ENCODE measurements around the gene FIGNL1.
A peak's percentile ranks its signal among the peaks of the same experiment; 100 is the strongest.

The FIGNL1 gene

GRCh38 chr7:50449881-50450589 lies at the start of gene FIGNL1:
Gene FIGNL1, minus strand, starts transcription at chr7:50450350. Its CDS starts 3,063 bp downstream, at chr7:50447287.
- DNase-seq (ENCODE audit: extremely low read depth in 1 of 2, low read depth in 1 of 2) = peak; percentile 28 to 68

GRCh38 chr7:50499092-50499491 lies 48.9 kb upstream of the FIGNL1 start:
- DNase-seq (ENCODE audit: extremely low read depth in 1 of 2, low read depth in 1 of 2) = no peak

- no peak for DNase-seq (ENCODE audit: extremely low read depth in 1 of 2, low read depth in 1 of 2)
Measured at GRCh38 chr7:50497968-50498367, 47.8 kb upstream of the FIGNL1 start.

- no peak for DNase-seq (ENCODE audit: extremely low read depth in 1 of 2, low read depth in 1 of 2)
Measured at GRCh38 chr7:50497068-50497642, 47.0 kb upstream of the FIGNL1 start.

- DNase-seq (ENCODE audit: extremely low read depth in 1 of 2, low read depth in 1 of 2) = no peak
Measured at GRCh38 chr7:50496569-50496968, 46.4 kb upstream of the FIGNL1 start.

GRCh38 chr7:50495746-50496145 lies 45.6 kb upstream of the FIGNL1 start:
- no peak for DNase-seq (ENCODE audit: extremely low read depth in 1 of 2, low read depth in 1 of 2)

- no peak for DNase-seq (ENCODE audit: extremely low read depth in 1 of 2, low read depth in 1 of 2)
Measured at GRCh38 chr7:50492770-50493519, 42.8 kb upstream of the FIGNL1 start.

GRCh38 chr7:50491943-50492342 lies 41.8 kb upstream of the FIGNL1 start:
- no peak for DNase-seq (ENCODE audit: extremely low read depth in 1 of 2, low read depth in 1 of 2)

GRCh38 chr7:50491209-50491608 lies 41.1 kb upstream of the FIGNL1 start:
- no peak for DNase-seq (ENCODE audit: extremely low read depth in 1 of 2, low read depth in 1 of 2)

- DNase-seq (ENCODE audit: extremely low read depth in 1 of 2, low read depth in 1 of 2) = no peak
Measured at GRCh38 chr7:50488379-50488778, 38.2 kb upstream of the FIGNL1 start.

- no peak for DNase-seq (ENCODE audit: extremely low read depth in 1 of 2, low read depth in 1 of 2)
Measured at GRCh38 chr7:50486512-50486911, 36.4 kb upstream of the FIGNL1 start.

- DNase-seq (ENCODE audit: extremely low read depth in 1 of 2, low read depth in 1 of 2) = no peak
Measured at GRCh38 chr7:50481867-50482266, 31.7 kb upstream of the FIGNL1 start.

GRCh38 chr7:50480797-50481196 lies 30.6 kb upstream of the FIGNL1 start:
- no peak for DNase-seq (ENCODE audit: extremely low read depth in 1 of 2, low read depth in 1 of 2)

GRCh38 chr7:50479743-50480517 lies 29.8 kb upstream of the FIGNL1 start:
- DNase-seq (ENCODE audit: extremely low read depth in 1 of 2, low read depth in 1 of 2) = no peak

- DNase-seq (ENCODE audit: extremely low read depth in 1 of 2, low read depth in 1 of 2) = no peak
Measured at GRCh38 chr7:50477640-50478039, 27.5 kb upstream of the FIGNL1 start.

- no peak for DNase-seq (ENCODE audit: extremely low read depth in 1 of 2, low read depth in 1 of 2)
Measured at GRCh38 chr7:50476953-50477625, 26.9 kb upstream of the FIGNL1 start.

GRCh38 chr7:50475340-50475739 lies 25.2 kb upstream of the FIGNL1 start:
- no peak for DNase-seq (ENCODE audit: extremely low read depth in 1 of 2, low read depth in 1 of 2)

- DNase-seq (ENCODE audit: extremely low read depth in 1 of 2, low read depth in 1 of 2) = no peak
Measured at GRCh38 chr7:50474382-50475160, 24.4 kb upstream of the FIGNL1 start.

- DNase-seq (ENCODE audit: extremely low read depth in 1 of 2, low read depth in 1 of 2) = no peak
Measured at GRCh38 chr7:50473531-50473930, 23.4 kb upstream of the FIGNL1 start.

GRCh38 chr7:50472427-50472826 lies 22.3 kb upstream of the FIGNL1 start:
- no peak for DNase-seq (ENCODE audit: extremely low read depth in 1 of 2, low read depth in 1 of 2)
